Activated T-cell treated with anti-CD3 and anti-CD28 coated beads, Interleukin-2, amount 50 U/mL, for 4 hours (primary cell): ENCODE measurements around the gene IARS1. TPM values are rescaled to one million over a fixed set of nuclear protein-coding genes. Genes with fewer than 3 reads are reported as not detected.

Source experiments
- ATAC-seq, 2 donors: fragments of 200-7000 bp; cut with Tn5 transposase; one replicate each; pipeline ENCODE4 v1.10.0; 2021
- DNase-seq: peaks from one replicate; pipeline ENCODE4 v3.0.0-alpha.2; 2020
- H3K27me3 Mint-ChIP-seq: one replicate; pipeline ENCODE4 v1.8.0; 2021; ENCODE audit warnings: low read depth, mixed read lengths
- H3K36me3 Mint-ChIP-seq: one replicate; pipeline ENCODE4 v1.8.0; 2022; ENCODE audit warnings: mixed read lengths; ENCODE audit not compliant: insufficient read depth
- H3K4me1 Mint-ChIP-seq: one replicate; pipeline ENCODE4 v1.8.0; 2021; ENCODE audit warnings: low read depth, mixed read lengths
- H3K4me3 Mint-ChIP-seq: one replicate; pipeline ENCODE4 v1.8.0; 2021; ENCODE audit warnings: mild to moderate bottlenecking, moderate library complexity, mixed read lengths
- H3K9me3 Mint-ChIP-seq: one replicate; pipeline ENCODE4 v1.8.0; 2021; ENCODE audit warnings: mixed read lengths
- total RNA-seq, 3 donors: library from RNA; stranded (reverse); gene quantifications; one replicate each; pipeline ENCODE4 v1.2.1, GENCODE V29; 2021

Gene IARS1
- total RNA-seq, 3 donors from 2014 or later: 249 to 272 (median 268) TPM

GRCh38 chr9:92245005-92245797 is 48.3 kb downstream of the IARS1 start:
- Mint-ChIP-seq H3K27me3 (no peaks in the 10 kb centered on the region), H3K36me3 (peaks cover 67% of the 10 kb centered on the region), H3K4me3 (no peak overlapping the region), H3K9me3 (no peaks in the 10 kb centered on the region), H3K4me1 (no peaks in the 10 kb centered on the region)
- DNase-seq (no peak), ATAC-seq (peak in 1 of 2 donors; percentile 32)

Other genes with a start within 250 kb of the IARS1 start
- 10 to 100 TPM; 50.5 to 63.1 (median 54.3) TPM for gene SPTLC1, start 178.3 kb downstream of the IARS1 start, total RNA-seq
- gene NOL8, start 31.7 kb upstream of the IARS1 start, total RNA-seq: 10 to 100 TPM; 70.0 to 79.9 (median 73.6) TPM
- 10 to 100 TPM; 13.7 to 17.7 (median 15.6) TPM for gene CENPP, start 32.3 kb upstream of the IARS1 start, total RNA-seq
- gene OGN, start 110.9 kb upstream of the IARS1 start, total RNA-seq: not detected
- gene OMD, start 130.8 kb upstream of the IARS1 start, total RNA-seq: not detected
- not detected for gene ASPN, start 188.8 kb upstream of the IARS1 start, total RNA-seq
- not detected for gene ECM2, start 242.3 kb upstream of the IARS1 start, total RNA-seq